Tongue (tissue), 2 donors: ENCODE results near the gene SMIM28. TPM values are rescaled to one million over a fixed set of nuclear protein-coding genes. Genes with fewer than 3 reads are reported as not detected.
"Not testable (repeated sequence)": the region's sequence is repeated elsewhere in the genome, so short reads cannot be mapped to it uniquely, and the experiment has no call there.

Experiments
- DNase-seq: peaks from one replicate; pipeline ENCODE4 v3.0.0-alpha.2; 2015
- total RNA-seq: library from RNA; depleted of rRNA; stranded (reverse); fragments of >200 nt; gene quantifications from one replicate; pipeline ENCODE4 v1.2.3, GENCODE V29; 2014

The SMIM28 gene
- total RNA-seq, 1 donor from 2014 or later = not detected

DNA sequence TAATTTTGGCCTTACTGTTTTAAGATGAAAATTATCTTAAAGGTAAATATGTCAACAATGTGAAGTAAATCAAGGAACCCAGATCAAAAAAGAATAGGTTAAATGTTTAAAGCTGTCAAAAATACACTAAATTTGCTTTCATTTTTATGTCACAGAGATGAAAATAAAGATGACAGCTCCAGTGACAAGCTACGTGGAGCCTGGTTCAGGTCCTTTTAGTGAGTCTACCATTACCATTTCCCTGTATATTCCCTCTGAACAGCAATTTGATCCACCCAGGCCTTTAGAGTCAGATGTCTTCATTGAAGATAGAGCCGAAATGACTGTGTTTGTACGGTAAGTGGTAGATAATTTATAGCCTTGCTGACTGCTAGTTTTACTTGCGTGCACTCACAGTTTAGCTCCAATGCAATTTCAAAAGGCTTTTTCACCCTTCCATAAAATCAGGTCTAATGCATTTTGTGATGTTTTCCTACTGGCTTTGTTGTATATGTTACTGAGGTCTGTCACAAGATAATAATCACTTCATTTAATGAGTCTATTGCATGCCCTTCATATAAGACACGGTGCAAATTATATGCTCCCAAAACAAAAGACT, 28.2 kb downstream of the SMIM28 start:
- DNase-seq = no peak

DNA sequence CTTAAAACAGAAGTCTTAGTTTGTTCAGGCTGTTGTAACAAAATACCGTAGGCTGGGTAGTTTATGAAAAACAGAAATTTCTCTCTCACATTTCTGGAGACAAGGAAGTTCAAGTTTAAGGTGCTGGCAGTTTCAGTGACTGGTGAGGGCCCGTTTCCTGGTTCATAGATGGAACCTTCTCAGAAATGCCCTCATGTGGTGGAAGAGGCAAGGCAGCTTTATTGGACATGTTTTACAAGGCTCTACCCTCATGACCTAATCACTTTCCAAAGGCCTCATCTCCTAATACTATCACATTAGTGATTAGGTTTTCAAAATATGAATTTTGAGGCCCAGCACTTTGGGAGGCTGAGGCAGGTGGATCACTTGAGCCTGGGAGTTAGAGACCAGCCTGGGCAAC, 28.7 kb downstream of the SMIM28 start:
- no peak for DNase-seq

DNA sequence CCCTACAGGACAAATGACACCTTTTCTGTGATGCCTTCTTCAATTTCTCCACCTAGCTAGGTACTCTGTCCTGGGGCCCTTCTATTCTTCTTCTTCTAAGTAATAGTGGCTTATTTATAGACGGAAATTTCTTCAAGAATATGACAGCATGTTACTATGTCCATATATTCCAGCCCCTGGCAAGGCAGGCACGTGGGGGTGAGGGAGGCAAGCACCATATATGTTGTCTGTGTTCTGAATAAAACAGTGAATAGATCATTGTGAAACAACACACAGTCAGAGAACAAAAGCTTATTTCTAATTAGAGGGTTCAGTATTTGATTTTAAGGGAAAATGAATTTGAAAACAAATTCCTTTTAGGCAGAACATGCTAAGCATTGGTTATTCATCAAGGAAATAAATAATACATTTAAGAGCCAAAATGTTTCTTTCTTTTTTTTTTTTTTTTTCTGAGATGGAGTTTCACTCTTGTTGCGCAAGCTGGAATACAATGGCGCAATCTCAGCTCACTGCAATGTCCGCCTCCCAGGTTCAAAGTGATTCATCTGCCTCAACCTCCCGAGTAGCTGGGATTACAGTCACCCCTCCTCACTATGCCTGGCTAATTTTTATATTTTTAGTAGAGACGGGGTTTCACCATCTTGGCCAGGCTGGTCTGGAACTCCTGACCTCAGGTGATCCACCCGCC, 32.5 kb downstream of the SMIM28 start:
- no peak for DNase-seq

- no peak for DNase-seq
Observed at GRCh38 chr6:138410972-138411880, 33.5 kb downstream of the SMIM28 start.

- DNase-seq = no peak
Observed at GRCh38 chr6:138415125-138415524, 37.4 kb downstream of the SMIM28 start.

DNA sequence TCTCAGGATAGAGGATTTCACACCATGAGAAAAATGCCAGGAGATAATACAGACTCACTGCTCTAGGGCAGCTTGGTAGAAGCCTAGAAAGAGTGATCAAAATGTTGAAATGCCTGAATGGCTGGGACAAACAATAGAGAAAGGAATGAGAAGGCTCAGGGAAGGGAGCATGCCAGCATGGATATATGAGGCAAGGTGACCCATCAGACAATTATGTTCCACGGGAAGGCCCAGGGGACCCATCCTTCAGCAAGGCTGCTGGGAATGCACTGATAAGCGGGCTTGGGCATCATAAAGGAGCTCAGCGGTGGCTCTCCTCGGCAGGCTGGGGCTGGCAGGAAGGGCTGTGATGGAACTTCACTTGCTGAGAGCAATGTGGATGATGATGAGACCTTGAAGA, 38.5 kb downstream of the SMIM28 start:
- DNase-seq = no peak

DNA sequence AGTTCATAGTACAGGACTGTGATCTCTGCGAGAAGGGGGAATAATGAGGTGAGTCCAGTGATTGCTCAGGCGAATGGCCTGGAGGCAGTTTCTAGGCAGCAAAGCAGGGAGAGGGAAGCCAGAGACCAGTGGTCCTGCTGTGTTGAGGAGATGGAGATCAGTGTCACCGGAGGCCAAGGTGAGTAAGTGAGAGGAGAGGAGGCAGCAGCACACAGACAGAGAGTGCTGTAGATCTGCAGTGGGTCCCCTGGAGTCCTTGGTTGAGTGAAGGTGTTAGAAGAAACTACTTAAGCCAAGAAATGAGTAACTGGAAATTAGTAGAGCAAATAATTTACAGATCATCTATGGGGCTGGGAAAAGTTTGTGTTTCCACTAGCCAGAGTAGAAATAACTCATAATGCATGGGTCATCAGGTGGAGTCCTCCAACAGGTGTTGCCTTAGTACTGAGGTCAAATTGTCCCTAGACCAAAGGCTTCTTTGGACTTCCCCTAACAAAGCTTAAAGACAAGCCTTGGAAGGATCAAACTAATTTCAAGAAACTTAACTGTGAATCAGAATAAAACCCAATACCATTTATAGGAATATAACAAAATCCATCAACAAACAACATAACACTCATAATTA, 39.9 kb downstream of the SMIM28 start:
- DNase-seq = no peak

- DNase-seq = no peak
Observed at GRCh38 chr6:138418118-138418742, 40.5 kb downstream of the SMIM28 start.

DNA sequence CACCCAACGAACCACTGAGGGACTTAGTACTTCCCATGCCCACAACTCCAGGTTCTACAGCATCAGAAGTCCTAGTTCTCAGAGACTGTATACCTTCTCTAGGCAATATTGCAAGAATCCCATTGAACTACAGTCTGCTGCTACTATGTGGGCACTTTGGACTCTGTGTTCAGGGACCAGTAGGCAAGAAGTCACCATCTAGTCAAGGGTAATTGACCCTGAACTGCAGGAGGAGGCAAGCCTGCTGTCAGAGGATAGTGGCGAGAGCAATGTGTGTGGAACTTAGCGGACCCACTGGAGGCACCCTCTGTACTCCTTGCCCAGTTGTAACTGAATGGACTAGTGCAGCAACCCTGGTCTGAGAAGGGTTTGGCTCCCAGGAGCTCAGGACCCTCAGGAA, 42.1 kb downstream of the SMIM28 start:
- DNase-seq = no peak

GRCh38 chr6:138420356-138420755, 42.7 kb downstream of the SMIM28 start:
- DNase-seq = no peak

DNA sequence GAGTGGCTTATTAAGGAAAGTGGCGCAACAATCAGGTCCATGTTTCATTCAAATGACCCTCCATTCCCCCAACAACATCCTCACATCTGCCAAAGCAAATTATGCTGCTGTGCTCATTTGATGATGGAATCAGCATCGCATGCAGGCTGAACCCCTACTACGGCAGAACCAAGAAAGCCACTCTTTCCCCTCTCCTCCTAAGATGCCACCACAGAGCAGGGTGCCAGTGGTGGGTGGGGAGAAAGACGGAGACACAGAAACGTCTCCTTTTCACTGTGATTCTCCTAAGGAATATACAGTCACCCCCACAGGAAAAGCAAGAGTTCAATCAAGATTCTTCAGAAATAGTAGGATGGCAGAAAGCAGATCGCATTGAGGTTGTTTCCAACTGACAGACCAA, 43.4 kb downstream of the SMIM28 start:
- DNase-seq = no peak

GRCh38 chr6:138421608-138422007, 43.9 kb downstream of the SMIM28 start:
- no peak for DNase-seq

DNA sequence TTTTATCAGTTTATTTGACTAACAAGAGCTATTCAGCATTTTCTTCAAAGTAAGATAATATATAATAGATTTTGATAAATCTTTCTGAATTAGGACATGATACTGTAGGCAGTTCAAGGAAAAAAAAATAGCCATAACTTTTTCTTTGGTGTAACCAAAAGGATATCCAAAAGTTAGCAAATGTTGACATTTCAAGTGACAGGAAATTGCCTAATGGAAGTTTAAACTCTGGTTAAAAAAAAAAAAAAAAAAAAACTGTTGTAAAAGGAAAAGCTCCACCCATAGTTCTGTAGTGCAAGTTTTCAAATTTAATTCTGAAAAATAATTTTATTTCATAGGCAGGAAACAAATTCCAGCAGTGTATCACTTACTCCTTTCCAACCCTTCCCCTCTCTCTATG, 45.2 kb downstream of the SMIM28 start:
- DNase-seq = no peak

GRCh38 chr6:138424004-138424904, 46.5 kb downstream of the SMIM28 start:
- DNase-seq = no peak

DNA sequence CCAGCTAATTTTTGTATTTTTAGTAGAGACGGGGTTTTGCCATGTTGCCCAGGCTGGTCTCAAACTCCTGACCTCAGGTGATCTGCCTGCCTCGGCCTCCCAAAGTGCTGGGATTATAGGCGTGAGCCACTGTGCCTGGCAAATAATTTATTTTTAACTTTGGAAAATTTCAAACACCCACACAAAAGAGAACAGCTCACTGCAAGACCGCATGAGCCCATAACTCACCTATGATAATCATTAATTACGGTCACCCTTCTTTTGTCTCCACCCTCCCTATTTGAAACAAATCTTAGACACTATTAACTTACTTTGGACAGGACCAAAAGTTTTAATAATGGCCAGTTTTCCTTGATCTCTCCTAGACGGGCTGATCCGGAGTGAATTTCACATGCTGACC, 47.6 kb downstream of the SMIM28 start:
- not testable (repeated sequence) for DNase-seq

DNA sequence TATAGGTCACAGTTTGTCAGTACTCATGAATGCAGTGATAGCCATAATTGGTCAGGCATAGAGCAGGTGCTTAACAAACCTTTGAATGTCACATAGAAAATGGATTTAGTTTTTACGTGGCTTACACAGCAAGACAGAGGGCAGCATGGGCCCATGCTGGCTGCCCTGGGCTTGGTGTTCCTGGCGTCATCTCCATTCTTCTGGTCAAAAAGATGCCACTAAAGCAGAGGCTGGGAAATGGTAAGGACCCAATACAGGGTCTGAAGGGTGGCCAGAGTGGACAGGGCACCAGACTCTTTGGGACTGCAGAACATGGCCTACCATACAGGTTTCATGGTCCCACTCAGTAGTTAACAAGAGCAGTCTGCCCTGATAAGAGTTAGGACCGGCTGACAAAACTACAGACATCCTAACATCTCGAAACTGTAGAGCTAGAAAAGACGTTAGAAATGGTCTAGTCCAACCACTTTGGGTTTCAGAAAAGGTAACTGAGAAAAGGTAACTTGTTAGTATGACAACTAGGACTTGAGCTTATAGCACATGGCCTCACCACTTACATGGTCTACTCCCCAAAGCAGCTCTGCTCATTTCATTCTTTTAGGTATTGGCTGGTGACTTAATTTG, 48.9 kb downstream of the SMIM28 start:
- DNase-seq = no peak

GRCh38 chr6:138427701-138428100, 50.0 kb downstream of the SMIM28 start:
- no peak for DNase-seq

DNA sequence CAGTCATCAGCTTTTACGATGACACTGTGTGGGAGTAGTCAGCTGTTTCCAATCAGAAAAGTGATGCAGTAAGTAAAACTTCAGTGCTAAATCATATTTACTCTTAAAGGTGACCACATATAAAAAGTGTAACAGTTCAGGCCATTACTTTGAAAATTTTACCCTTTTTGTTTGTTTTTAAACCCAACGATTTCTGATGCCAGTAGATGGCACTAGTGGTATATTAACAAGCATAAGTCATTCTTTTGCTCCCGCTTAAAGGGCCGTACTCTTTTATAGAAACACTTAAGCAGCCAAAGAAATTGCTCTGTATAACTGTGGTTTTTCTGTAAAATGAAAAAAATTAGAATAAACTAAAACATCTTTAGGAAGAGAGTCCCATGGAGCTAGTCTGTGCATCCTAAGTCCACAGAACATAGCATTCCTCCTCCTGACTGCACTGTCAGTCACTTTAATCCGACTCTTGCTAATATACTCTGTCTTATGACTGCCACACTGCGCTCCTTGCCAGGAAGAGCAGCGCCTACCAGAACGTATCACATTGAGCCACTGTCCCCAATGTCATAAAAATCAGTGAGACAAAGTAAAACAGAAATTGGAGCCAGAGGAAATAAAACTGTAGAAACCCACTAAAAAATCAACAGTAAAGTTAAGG, 51.4 kb downstream of the SMIM28 start:
- peak; percentile 79 for DNase-seq

DNA sequence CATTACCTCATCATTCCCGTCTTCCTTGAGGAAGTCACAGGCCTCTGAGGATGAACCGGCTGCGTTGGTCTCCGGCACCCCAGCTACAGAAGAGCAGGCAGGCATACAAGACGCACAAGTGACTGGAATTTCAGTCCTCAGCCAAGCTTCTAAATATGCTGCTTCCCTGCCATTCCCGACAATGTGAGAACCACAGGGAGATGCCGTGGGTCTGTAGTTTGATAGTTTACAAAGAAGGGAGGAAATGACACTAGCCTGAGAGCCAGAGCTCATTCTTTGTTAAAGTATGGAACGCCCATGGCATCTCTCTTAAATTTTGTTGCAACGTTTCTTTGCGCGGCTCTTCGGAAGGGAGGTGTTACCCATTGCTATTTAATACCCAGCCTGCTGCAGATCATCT, 52.1 kb downstream of the SMIM28 start:
- DNase-seq = no peak
